K562 (cell line): ENCODE measurements around the gene SDHAF1. TPM values are rescaled to one million over a fixed set of nuclear protein-coding genes. Genes with fewer than 3 reads are reported as not detected.

Source experiments
- ASH1L ChIP-seq: fragments of 450-650 bp; IDR thresholded peaks from 2 replicates; pipeline ENCODE4 v1.6.1; 2018; ENCODE audit warnings: borderline replicate concordance, mild to moderate bottlenecking, low read depth; ENCODE audit not compliant: partially characterized antibody
- BCL6 ChIP-seq: fragments of 250-450 bp; sonication (Bioruptor Pico); IDR thresholded peaks from 2 replicates; pipeline ENCODE4 v1.4.0; 2020
- BRCA1 ChIP-seq, 2 experiments: fragments of 450-650 bp in 1 of 2; sonication (generic) in 1 of 2; formaldehyde crosslinking in 1 of 2; IDR thresholded peaks; 2 replicates each; pipeline versions ENCODE4 v1.5.0 to v1.6.1; 2017 to 2020; ENCODE audit warnings: mild to moderate bottlenecking in 1 of 2, missing genetic modification reagents in 1 of 2
- CBFB ChIP-seq: sonication (generic); formaldehyde crosslinking; IDR thresholded peaks from 2 replicates; pipeline ENCODE4 v1.4.0; 2020; ENCODE audit warnings: mild to moderate bottlenecking, missing genetic modification reagents
- ETS1 ChIP-seq: conservative IDR thresholded peaks from 2 replicates; pipeline ENCODE4 v1.6.1; 2011; ENCODE audit warnings: low read depth, mild to moderate bottlenecking, low read length; ENCODE audit not compliant: control insufficient read depth
- ETV5 ChIP-seq: sonication (generic); formaldehyde crosslinking; IDR thresholded peaks from 2 replicates; pipeline ENCODE4 v1.4.0; 2020; ENCODE audit warnings: low read depth, mild to moderate bottlenecking, missing genetic modification reagents
- GTF2A2 ChIP-seq: IDR thresholded peaks from 2 replicates; pipeline ENCODE4 v1.6.1; 2016; ENCODE audit warnings: mild to moderate bottlenecking, missing genetic modification characterization, missing compliant biosample characterization
- NCOR1 ChIP-seq: fragments of 450-650 bp; IDR thresholded peaks from 2 replicates; pipeline ENCODE4 v1.6.1; 2016; ENCODE audit warnings: mild to moderate bottlenecking, moderate library complexity
- NKRF ChIP-seq: fragments of 450-650 bp; IDR thresholded peaks from 2 replicates; pipeline ENCODE4 v1.6.1; 2016; ENCODE audit warnings: borderline replicate concordance
- NR3C1 ChIP-seq: sonication (generic); formaldehyde crosslinking; IDR thresholded peaks from 2 replicates; pipeline ENCODE4 v1.8.1; 2022; ENCODE audit warnings: missing genetic modification reagents
- ZC3H4 ChIP-seq: sonication (generic); formaldehyde crosslinking; IDR thresholded peaks from 2 replicates; pipeline ENCODE4 v1.9.0; 2021; ENCODE audit warnings: missing genetic modification reagents, borderline replicate concordance
- ZNF586 ChIP-seq: fragments of 450-650 bp; formaldehyde crosslinking; conservative IDR thresholded peaks from 2 replicates; pipeline ENCODE4 v1.4.0; 2020; ENCODE audit warnings: mild to moderate bottlenecking, moderate library complexity
- polyA plus RNA-seq, 8 experiments: library from polyadenylated mRNA; depleted of rRNA in 4 of 8; stranded (reverse) in 5 of 8; unstranded in 3 of 8; fragments of >200 nt; fragmentation: Nextera tagmentation in 2 of 8; fragmentation: Illumina TruSeq in 1 of 8; extraction: Ambion mirVana in 2 of 8; extraction: Trizol in 1 of 8; gene quantifications; 2 replicates each; pipeline versions ENCODE4 v1.2.1 to v1.2.3, GENCODE V29; 2011 to 2014; ENCODE audit warnings: inconsistent platforms in 1 of 8, missing spikeins in 1 of 8
- total RNA-seq, 7 experiments: library from RNA; depleted of rRNA in 6 of 7; stranded (reverse); fragments of >200 nt in 6 of 7; fragmentation: Illumina TruSeq in 2 of 7; extraction: Trizol in 2 of 7; gene quantifications; 2 replicates each; pipeline versions ENCODE4 v1.2.1 to v1.2.3, GENCODE V29; 2011 to 2021; ENCODE audit warnings: low replicate concordance in 1 of 7
- TF ChIP-seq, protein P1 (sequence below): fragments of 250-450 bp; sonication (Bioruptor Pico); IDR thresholded peaks from 2 replicates; pipeline ENCODE4 v1.8.0; 2022; ENCODE audit warnings: inconsistent platforms
- TF ChIP-seq, protein P2 (sequence below): fragments of 450-650 bp; formaldehyde crosslinking; conservative IDR thresholded peaks from 2 replicates; pipeline ENCODE4 v1.4.0; 2022; ENCODE audit warnings: mild to moderate bottlenecking, missing genetic modification characterization
- TF ChIP-seq, protein P3 (sequence below): fragments of 250-450 bp; sonication (Bioruptor Pico); IDR thresholded peaks from 2 replicates; pipeline ENCODE4 v1.4.0; 2020; ENCODE audit warnings: mild to moderate bottlenecking, moderate library complexity

SDHAF1 gene
- total and polyA plus RNA-seq, 9 of the 15 experiments (the other 6 are each of a cell fraction or from before 2014, with no cell fraction given), result 0.42 to 55.7 (median 18.8) TPM

- TF ChIP-seq NKRF (peak; percentile 75), ZNF586 (CRISPR knock-in tag) (no peak), CBFB (no peak), GTF2A2 (tag) (no peak), ASH1L (peak; percentile 95), NCOR1 (no peak), ETS1 (0 out of 2 replicates have a peak, but pooled peaks have one; percentile 34), NR3C1 (CRISPR knock-in tag) (no peak), ETV5 (0 out of 2 replicates have a peak, but pooled peaks have one; percentile 24), BRCA1 (IDR thresholded peaks at IDR 0.05) (no peak), BRCA1 (CRISPR knock-in tag; IDR thresholded peaks at IDR 0.05) (no peak), ZC3H4 (CRISPR knock-in tag) (no peak), BCL6 (CRISPR knock-in tag) (no peak)
- TF ChIP-seq, protein P1, sequence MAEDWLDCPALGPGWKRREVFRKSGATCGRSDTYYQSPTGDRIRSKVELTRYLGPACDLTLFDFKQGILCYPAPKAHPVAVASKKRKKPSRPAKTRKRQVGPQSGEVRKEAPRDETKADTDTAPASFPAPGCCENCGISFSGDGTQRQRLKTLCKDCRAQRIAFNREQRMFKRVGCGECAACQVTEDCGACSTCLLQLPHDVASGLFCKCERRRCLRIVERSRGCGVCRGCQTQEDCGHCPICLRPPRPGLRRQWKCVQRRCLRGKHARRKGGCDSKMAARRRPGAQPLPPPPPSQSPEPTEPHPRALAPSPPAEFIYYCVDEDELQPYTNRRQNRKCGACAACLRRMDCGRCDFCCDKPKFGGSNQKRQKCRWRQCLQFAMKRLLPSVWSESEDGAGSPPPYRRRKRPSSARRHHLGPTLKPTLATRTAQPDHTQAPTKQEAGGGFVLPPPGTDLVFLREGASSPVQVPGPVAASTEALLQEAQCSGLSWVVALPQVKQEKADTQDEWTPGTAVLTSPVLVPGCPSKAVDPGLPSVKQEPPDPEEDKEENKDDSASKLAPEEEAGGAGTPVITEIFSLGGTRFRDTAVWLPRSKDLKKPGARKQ (CRISPR knock-in tag), result no peak
- TF ChIP-seq, protein P2, sequence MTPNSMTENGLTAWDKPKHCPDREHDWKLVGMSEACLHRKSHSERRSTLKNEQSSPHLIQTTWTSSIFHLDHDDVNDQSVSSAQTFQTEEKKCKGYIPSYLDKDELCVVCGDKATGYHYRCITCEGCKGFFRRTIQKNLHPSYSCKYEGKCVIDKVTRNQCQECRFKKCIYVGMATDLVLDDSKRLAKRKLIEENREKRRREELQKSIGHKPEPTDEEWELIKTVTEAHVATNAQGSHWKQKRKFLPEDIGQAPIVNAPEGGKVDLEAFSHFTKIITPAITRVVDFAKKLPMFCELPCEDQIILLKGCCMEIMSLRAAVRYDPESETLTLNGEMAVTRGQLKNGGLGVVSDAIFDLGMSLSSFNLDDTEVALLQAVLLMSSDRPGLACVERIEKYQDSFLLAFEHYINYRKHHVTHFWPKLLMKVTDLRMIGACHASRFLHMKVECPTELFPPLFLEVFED (CRISPR knock-in tag), result peak; percentile 89; the same call in 1 of the 2 replicates
- TF ChIP-seq, protein P3, sequence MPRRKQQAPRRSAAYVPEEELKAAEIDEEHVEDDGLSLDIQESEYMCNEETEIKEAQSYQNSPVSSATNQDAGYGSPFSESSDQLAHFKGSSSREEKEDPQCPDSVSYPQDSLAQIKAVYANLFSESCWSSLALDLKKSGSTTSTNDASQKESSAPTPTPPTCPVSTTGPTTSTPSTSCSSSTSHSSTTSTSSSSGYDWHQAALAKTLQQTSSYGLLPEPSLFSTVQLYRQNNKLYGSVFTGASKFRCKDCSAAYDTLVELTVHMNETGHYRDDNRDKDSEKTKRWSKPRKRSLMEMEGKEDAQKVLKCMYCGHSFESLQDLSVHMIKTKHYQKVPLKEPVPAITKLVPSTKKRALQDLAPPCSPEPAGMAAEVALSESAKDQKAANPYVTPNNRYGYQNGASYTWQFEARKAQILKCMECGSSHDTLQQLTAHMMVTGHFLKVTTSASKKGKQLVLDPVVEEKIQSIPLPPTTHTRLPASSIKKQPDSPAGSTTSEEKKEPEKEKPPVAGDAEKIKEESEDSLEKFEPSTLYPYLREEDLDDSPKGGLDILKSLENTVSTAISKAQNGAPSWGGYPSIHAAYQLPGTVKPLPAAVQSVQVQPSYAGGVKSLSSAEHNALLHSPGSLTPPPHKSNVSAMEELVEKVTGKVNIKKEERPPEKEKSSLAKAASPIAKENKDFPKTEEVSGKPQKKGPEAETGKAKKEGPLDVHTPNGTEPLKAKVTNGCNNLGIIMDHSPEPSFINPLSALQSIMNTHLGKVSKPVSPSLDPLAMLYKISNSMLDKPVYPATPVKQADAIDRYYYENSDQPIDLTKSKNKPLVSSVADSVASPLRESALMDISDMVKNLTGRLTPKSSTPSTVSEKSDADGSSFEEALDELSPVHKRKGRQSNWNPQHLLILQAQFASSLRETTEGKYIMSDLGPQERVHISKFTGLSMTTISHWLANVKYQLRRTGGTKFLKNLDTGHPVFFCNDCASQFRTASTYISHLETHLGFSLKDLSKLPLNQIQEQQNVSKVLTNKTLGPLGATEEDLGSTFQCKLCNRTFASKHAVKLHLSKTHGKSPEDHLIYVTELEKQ (CRISPR knock-in tag), result no peak
Observed at GRCh38 chr19:36014012-36014924, 19.3 kb downstream of the SDHAF1 start, which contains the start of gene ALKBH6 (continued).
